Left ventricle myocardium inferior (tissue), 1 donor: Measurements from ENCODE around the gene SCYGR2. TPM values are rescaled to one million over a fixed set of nuclear protein-coding genes. Genes with fewer than 3 reads are reported as not detected.

Source experiments
- DNase-seq: peaks from one replicate; pipeline ENCODE4 v3.0.0-alpha.2; 2020
- H3K27ac ChIP-seq: fragments of 200-600 bp; replicated peaks from 2 replicates; pipeline ENCODE4 v1.8.0; 2021
- H3K27me3 ChIP-seq: fragments of 200-600 bp; 2 replicates; pipeline ENCODE4 v1.8.0; 2021; ENCODE audit warnings: low read depth
- H3K36me3 ChIP-seq: fragments of 200-600 bp; 2 replicates; pipeline ENCODE4 v1.8.0; 2021
- H3K4me1 ChIP-seq: fragments of 200-600 bp; 2 replicates; pipeline ENCODE4 v1.8.0; 2021
- H3K4me3 ChIP-seq: fragments of 200-600 bp; 2 replicates; pipeline ENCODE4 v1.8.0; 2021; ENCODE audit warnings: mild to moderate bottlenecking, moderate library complexity
- H3K9me3 ChIP-seq: fragments of 200-600 bp; replicated peaks from 2 replicates; pipeline ENCODE4 v1.8.0; 2021
- CTCF ChIP-seq: fragments of 200-600 bp; IDR thresholded peaks from 2 replicates; pipeline ENCODE4 v1.8.0; 2021; ENCODE audit warnings: antibody characterized with exemption, mild to moderate bottlenecking, borderline replicate concordance
- intact Hi-C: fragments of 100-400 bp; cut with micrococcal nuclease; formaldehyde crosslinking; loops from one replicate; pipeline ENCODE4 v1.11.0; 2022
- total RNA-seq: library from RNA; stranded (reverse); fragmentation: NEBNext Ultra II Directional; extraction: Animal tissue kit (Norgen Biotek cat#: 25700); gene quantifications from one replicate; pipeline ENCODE4 v1.2.1, GENCODE V29; 2021
- donor health status: DM: no; HTN: yes; CAD: no; lungs with severe emphysema.

Gene SCYGR2
- total RNA-seq, 1 donor from 2014 or later = not detected

- no peak overlapping the region for H3K27ac ChIP-seq
- no peak for TF ChIP-seq CTCF
- intact Hi-C loops = no loop called here
These were observed 28.0 kb downstream of the SCYGR2 start for GRCh38 chr2:227626580-227627151.

GRCh38 chr2:227627769-227628168, 29.1 kb downstream of the SCYGR2 start:
- intact Hi-C loops = no loop called here
- DNase-seq = no peak
- no peak for TF ChIP-seq CTCF
- Histone ChIP-seq H3K9me3 (peaks cover 4% of the 10 kb centered on the region), H3K4me3 (no peak overlapping the region), H3K27me3 (peaks cover 8% of the 10 kb centered on the region), H3K36me3 (no peaks in the 10 kb centered on the region), H3K4me1 (no peaks in the 10 kb centered on the region), H3K27ac (no peak overlapping the region)

More at GRCh38 chr2:227626580-227627151, 28.0 kb downstream of the SCYGR2 start:
- Histone ChIP-seq H3K36me3 (no peaks in the 10 kb centered on the region), H3K9me3 (peaks cover 11% of the 10 kb centered on the region), H3K4me3 (no peak overlapping the region), H3K4me1 (no peaks in the 10 kb centered on the region), H3K27me3 (peaks cover 8% of the 10 kb centered on the region)
- DNase-seq = no peak

- H3K36me3 ChIP-seq = no peaks in the 10 kb centered on the region
- no peaks in the 10 kb centered on the region for H3K9me3 ChIP-seq
- intact Hi-C loops = no loop called here
- DNase-seq = no peak
- no peaks in the 10 kb centered on the region for H3K4me1 ChIP-seq
- H3K27ac ChIP-seq = no peak overlapping the region
- TF ChIP-seq CTCF = no peak
- peaks cover 8% of the 10 kb centered on the region for H3K27me3 ChIP-seq
- no peak overlapping the region for H3K4me3 ChIP-seq
These were observed 30.7 kb downstream of the SCYGR2 start for GRCh38 chr2:227629435-227629834.

- H3K4me1 ChIP-seq = no peaks in the 10 kb centered on the region
- H3K27me3 ChIP-seq = peaks cover 8% of the 10 kb centered on the region
- TF ChIP-seq CTCF = no peak
- intact Hi-C loops = no loop called here
- no peak overlapping the region for H3K4me3 ChIP-seq
- no peak for DNase-seq
- H3K27ac ChIP-seq = no peak overlapping the region
- H3K9me3 ChIP-seq = no peaks in the 10 kb centered on the region
- no peaks in the 10 kb centered on the region for H3K36me3 ChIP-seq
These were observed 31.6 kb downstream of the SCYGR2 start for GRCh38 chr2:227630322-227630721.

GRCh38 chr2:227632827-227633226, 34.1 kb downstream of the SCYGR2 start:
- Histone ChIP-seq H3K4me3 (no peak overlapping the region), H3K4me1 (no peaks in the 10 kb centered on the region), H3K9me3 (no peaks in the 10 kb centered on the region), H3K27me3 (peaks cover 8% of the 10 kb centered on the region), H3K36me3 (no peaks in the 10 kb centered on the region), H3K27ac (no peak overlapping the region)
- no peak for DNase-seq
- intact Hi-C loops = no loop called here
- TF ChIP-seq CTCF = no peak
